BJ (cell line): ENCODE measurements around the gene HOXC5. TPM values are rescaled to one million over a fixed set of nuclear protein-coding genes. Genes with fewer than 3 reads are reported as not detected.

ENCODE experiments used
- CTCF ChIA-PET: fragments of 350-600 bp; formaldehyde crosslinking; extraction: SDS; loops from one replicate; lab custom pipeline; 2021; ENCODE audit warnings: antibody characterized with exemption, inconsistent platforms; lab: Yijun Ruan, JAX
- POLR2A ChIA-PET: fragments of 300-600 bp; sonication (Branson Sonifier 250); formaldehyde crosslinking; extraction: SDS; loops from one replicate; lab custom pipeline; 2021; ENCODE audit warnings: antibody characterized with exemption; lab: Charles Lee
- DNase-seq: peaks from one replicate; pipeline ENCODE4 v3.0.0-alpha.2; 2011; ENCODE audit warnings: low read depth
- H3K27me3 ChIP-seq: 2 replicates; pipeline ENCODE4 v1.6.0; 2011; ENCODE audit warnings: low read length; ENCODE audit not compliant: control insufficient read depth, insufficient read depth
- H3K36me3 ChIP-seq: 2 replicates; pipeline ENCODE4 v1.5.1; 2011; ENCODE audit warnings: low read length; ENCODE audit not compliant: control insufficient read depth, insufficient read depth
- H3K4me3 ChIP-seq: 2 replicates; pipeline ENCODE4 v1.5.1; 2011; ENCODE audit warnings: low read depth, mild to moderate bottlenecking, control low read depth, low read length
- CTCF ChIP-seq: IDR thresholded peaks from 2 replicates; pipeline ENCODE4 v1.5.1; 2011; ENCODE audit warnings: low read depth, mild to moderate bottlenecking, control low read depth, inconsistent platforms, low read length, moderate library complexity; ENCODE audit not compliant: insufficient read depth
- polyA plus RNA-seq: library from polyadenylated mRNA; depleted of rRNA; stranded (reverse); fragments of >200 nt; gene quantifications from 2 replicates; pipeline ENCODE4 v1.2.3, GENCODE V29; 2011

Gene HOXC5
- polyA plus RNA-seq, 1 experiment = not detected

GRCh38 chr12:54049108-54049507, 16.3 kb downstream of the HOXC5 start:
- DNase-seq = no peak
- CTCF ChIA-PET = no interaction called here
- no peak overlapping the region for H3K4me3 ChIP-seq
- no peaks in the 10 kb centered on the region for H3K36me3 ChIP-seq
- peaks cover 33% of the 10 kb centered on the region for H3K27me3 ChIP-seq
- TF ChIP-seq CTCF = no peak
- POLR2A ChIA-PET = no interaction called here

- Histone ChIP-seq H3K36me3 (no peaks in the 10 kb centered on the region), H3K27me3 (peaks cover 34% of the 10 kb centered on the region), H3K4me3 (no peak overlapping the region)
- ChIA-PET POLR2A (interaction anchor here (0.5 kb wide), 1 partner anchor 123 kb away, joined by 3 read pairs; no protein-coding TSS in a partner anchor), CTCF (interaction anchor here (0.9 to 4.4 kb wide), 4 partner anchors 12 to 139 kb away, joined by 3 to 15 read pairs (median 6); partner anchors contain the start of genes HOXC5 and SMUG1)
- DNase-seq = no peak
- no peak for TF ChIP-seq CTCF
These were observed 17.6 kb downstream of the HOXC5 start for GRCh38 chr12:54050482-54050810.

GRCh38 chr12:54051026-54051842, 18.4 kb downstream of the HOXC5 start:
- ChIA-PET CTCF (interaction anchor here (0.9 to 4.4 kb wide), 4 partner anchors 13 to 139 kb away, joined by 3 to 15 read pairs (median 6); partner anchors contain the start of genes HOXC5 and SMUG1), POLR2A (interaction anchor here (0.5 kb wide), 1 partner anchor 122 kb away, joined by 3 read pairs; no protein-coding TSS in a partner anchor)
- Histone ChIP-seq H3K36me3 (no peaks in the 10 kb centered on the region), H3K27me3 (peaks cover 29% of the 10 kb centered on the region), H3K4me3 (no peak overlapping the region)
- no peak for TF ChIP-seq CTCF
- no peak for DNase-seq

- Histone ChIP-seq H3K36me3 (no peaks in the 10 kb centered on the region), H3K4me3 (no peak overlapping the region), H3K27me3 (peaks cover 25% of the 10 kb centered on the region)
- no peak for DNase-seq
- no peak for TF ChIP-seq CTCF
- POLR2A ChIA-PET = no interaction called here
- CTCF ChIA-PET = interaction anchor here (0.9 to 4.4 kb wide), 5 partner anchors 9 to 66 kb away, joined by 3 to 15 read pairs (median 3); partner anchors contain the start of genes HOXC10 and HOXC5
These were observed 19.1 kb downstream of the HOXC5 start for GRCh38 chr12:54051874-54052437.

- DNase-seq = no peak
- ChIA-PET POLR2A (no interaction called here), CTCF (interaction anchor here (0.9 to 4.4 kb wide), 4 partner anchors 9 to 67 kb away, joined by 3 to 15 read pairs (median 4); partner anchors contain the start of genes HOXC10 and HOXC5)
- Histone ChIP-seq H3K36me3 (no peaks in the 10 kb centered on the region), H3K27me3 (peaks cover 23% of the 10 kb centered on the region), H3K4me3 (no peak overlapping the region)
- no peak for TF ChIP-seq CTCF
These were observed 19.7 kb downstream of the HOXC5 start for GRCh38 chr12:54052438-54053002.
